ACHN (cell line): ENCODE measurements around the gene BCL11B.
A peak's percentile ranks its signal among the peaks of the same experiment; 100 is the strongest.

ENCODE experiments used
- DNase-seq: peaks from one replicate; pipeline ENCODE4 v3.0.0-alpha.2; 2015
- in situ Hi-C: cut with HindIII; loops from 2 replicates; pipeline ENCODE4 v1.10.0; 2017; ENCODE audit warnings: low sequenced_read_pairs, low pct_ligation_motif_present, low pct_unique_long_range_greater_than_20kb

BCL11B gene

DNA sequence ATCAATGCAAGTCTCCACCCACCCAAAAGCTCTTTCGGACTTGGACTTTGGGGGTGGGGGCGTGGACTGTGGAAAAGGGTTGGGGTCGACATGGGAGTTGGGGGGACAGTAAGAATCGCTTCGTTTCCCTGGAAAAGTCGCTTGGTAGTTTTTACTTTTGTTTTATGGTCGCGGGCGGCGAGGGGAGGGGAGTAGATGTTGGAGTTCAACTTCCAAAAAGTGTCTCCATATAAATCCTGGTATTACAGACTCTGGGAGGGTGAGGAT lies 568 bp upstream of the BCL11B start:
- DNase-seq = no peak
- in situ Hi-C loops = no loop called here

DNA sequence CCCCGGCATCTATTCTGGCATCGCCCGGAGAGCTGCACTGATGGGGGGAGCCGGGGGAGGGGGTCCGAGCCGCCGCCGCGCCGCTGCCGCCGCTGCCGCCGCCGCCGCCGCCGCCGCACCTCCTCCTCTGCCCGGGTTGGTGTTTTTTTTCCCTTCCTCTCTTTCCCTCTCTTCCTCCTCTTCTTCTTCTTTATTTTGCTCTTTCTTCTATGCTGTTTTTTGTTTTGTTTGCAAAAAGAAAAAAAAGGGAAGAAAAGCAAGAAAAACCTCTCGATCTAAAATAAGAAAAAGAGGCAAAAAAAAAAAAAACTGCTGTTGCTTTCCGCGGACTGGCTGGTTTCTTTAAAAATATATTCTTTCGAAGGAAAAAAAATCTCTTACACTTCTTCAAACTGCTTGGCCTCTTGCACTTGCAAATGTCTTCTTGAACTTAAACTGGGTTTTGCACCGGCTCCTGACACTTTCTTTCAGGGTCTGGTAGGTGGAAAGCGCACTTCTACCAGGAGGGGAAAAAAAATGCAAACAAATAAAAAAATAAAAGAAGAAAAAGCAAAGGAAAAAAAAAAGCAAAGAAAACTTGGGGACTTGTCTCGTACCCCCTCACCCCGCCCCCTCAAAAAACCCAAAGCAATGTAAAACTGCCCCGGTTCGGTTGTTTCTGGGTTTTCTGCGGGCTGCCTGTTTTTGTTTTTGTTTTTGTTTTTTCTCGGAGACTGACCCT lies 616 bp downstream of the BCL11B start:
- no peak for DNase-seq
- in situ Hi-C loops = no loop called here

DNA sequence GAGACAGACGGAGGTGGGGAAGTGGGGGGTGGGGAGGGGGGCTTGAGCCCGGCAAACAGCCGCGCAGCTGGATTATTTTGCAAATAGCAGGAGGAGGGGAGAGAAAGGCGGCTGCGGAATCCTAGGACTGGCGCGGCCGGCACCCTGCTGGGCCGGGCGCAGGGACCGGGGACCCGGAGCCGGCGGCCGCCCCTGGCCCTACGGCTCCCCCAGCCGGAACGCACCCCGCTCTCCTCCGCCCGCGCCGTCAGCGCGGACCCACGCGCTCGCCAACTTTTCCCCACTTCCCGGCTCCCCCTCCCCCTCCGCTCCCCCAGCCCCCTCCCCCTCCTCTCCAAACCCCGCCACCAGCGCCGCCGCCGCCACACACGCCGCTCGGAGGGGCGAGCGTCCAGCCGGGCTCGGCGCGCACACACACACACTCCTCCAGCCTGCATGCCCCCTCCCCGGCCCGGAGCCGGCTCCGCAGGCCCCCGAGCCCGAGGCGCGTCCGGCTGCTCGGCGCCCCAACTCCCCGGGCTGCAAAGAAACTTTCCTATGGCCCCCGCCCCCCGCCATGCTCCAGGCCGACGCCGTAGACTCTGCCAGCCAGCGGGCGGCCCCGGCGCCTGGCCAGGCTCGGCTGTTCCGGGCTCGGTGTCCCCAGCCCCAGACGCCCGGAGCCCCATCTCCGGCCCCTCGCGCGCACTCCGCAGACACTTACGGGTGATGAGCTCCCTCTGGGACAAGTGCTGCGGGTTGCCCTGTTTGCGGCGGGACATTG lies 1.4 kb downstream of the BCL11B start:
- in situ Hi-C loops = no loop called here
- DNase-seq = no peak

DNA sequence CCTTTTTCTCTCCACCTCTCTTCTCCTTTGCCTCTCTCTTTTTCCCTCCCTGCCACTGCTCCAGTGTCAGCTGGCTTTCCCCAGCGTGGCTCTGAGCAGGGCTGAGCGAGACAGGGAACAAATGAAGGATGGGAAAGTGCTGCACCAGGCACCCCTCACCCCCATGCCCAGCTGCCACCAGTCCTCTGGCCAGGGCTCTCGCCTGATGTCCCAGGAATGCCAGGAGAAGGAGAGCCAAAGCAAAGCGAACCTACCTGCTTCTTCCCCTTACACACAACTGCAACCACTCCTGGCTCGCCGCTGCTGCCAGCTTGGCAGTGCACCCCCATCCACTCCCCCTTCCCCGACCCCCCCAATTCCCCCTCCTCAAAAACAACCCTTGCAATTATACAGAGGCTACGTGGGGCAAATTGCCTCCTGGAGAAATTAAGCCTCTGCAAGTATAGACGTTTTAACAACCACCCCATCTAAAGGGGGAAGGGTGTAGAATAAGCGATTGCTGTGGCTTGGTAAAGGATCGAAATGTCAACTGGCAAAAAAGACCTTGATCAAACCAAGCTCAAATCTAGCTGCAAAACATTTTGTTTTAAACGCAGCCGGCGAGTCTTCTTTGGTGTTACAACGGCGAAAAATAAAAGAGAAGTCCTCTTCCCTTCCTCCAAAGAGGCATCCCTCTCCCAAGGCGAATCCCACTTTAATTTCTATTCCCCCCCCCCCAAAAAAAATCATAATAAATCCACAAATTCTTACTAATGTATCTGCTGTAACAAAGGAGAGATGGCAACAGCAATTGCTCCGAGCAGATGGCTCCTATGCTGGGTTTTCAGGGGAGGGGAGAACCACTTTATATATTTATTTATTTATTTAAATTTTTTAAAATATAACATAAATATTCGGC lies 2.9 kb downstream of the BCL11B start:
- in situ Hi-C loops = no loop called here
- DNase-seq = no peak

DNA sequence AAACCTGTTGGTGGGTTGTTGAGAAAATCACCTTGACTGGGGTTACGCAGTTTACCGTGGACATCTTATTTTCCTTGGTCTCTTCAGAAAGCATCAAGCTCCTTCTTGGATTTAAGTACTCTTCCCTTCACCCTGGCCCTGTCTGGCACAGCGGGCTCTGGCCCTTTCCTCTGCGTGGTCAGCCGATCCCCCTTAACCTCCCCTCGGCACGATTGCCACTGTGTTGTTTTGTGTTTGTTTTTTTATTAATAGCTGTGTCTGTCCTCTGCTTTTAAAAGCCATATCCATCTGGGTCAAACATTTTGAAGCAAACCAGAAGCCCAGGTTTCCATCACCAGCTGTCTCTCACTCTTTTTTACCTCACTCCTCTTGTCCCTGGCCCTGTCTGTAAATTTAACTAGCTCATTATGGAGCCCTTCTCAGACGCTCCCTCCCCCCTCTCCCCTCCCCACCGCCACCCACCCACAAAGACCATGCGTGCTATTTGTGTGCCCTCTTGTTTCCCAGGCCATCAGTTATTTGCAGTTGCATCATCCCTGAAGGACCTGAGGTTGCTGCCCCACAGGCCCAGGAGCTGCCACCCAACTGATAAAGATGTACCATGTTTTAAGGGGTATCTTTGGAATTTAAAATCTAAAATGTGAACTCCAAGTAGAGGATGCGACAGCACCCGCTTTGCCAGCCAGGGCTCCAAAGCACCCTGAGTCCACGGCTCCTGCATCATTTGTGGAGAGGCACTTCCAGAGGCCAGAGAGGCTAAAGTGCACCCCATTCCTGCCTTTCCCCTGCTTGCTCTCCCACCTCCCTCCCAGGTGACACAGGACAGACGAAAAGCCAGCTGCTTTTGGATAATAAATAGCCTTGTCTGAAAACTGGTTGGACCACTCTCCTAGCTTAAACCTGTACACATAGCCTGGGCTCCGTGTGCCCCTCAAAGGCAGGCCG lies 3.9 kb downstream of the BCL11B start:
- DNase-seq = no peak
- in situ Hi-C loops = no loop called here

DNA sequence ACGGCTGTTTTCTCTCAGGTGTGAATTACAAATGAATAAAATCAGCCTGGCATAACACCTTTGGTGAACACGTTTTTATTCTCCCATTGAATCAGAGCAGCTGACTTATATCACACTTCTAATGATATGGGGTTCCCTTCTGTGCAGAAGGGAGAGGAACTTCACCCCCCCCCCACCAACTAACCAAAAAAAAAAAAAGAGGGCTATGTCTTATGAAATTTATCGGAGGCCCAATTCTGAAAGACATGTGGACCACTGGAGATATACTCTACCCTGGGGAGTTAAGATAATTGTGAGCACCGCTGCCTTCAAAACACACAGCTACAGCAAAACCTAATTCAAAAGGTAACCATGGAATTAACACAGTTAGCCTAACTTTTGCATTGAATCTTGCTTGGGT lies 4.6 kb downstream of the BCL11B start:
- in situ Hi-C loops = no loop called here
- DNase-seq = no peak

DNA sequence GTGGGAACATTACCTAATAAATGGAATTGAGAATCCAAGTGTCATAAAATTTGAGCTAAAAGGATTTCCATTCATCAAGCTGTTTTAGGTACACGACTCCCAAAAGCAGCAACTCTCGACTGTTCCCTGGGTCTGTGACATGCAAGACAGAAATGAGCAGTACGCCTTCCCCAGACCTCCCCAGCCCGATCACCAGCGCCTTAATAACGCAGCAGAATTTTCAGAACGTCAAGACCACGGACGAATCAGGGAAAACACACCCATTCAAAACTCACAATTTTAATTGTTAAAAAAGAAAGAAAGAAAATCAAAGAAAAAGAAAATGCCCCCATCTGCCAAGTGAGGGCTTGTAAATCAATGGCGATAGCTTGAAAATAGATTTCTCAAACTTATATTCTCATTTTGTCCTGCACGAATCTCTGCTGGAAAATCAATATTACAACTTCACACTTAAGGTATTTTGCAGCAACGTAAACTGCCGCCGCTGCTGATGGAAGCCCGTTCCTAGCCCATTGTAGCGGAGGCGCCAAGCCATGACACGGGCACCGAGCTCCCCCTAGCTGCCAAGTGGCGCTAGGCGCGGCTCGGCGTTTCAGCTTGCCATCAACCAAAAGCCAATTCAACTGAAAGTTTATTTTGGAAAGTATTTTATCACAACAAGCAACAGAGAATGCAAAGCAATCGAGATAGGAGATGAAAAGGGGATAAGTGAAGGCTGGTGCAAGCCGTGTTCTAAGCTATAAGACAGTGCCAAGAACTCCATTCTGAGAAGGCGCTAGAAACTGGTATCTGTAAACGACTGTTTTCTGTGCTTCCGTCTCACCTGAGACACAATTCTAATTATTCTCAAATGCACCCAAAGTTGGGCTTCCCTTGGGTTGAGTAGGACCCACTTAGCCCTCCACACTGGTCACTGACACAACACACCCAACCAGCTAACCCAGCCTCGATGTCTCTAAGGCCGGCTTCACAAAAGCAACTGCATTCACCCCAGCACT lies 5.5 kb downstream of the BCL11B start:
- DNase-seq = peak; percentile 53
- in situ Hi-C loops = no loop called here

DNA sequence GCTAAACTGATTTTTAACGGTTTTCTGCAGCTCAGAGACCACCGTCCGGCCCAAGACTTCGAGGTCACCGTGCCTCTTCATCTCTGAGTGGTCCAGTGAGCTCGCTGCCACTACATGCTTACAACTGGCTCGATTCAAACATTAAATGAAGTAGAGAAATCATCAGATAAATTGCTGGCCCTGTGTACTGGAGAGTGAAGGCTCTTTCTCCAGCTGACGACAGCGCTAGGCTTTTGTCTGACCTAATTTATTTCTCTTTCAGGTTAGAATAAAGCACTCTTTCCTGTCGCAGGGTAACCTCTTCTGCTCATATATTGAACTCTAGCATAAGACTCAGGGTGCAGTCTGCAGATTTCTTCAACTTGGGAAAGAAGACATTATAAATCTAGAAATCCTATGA lies 6.4 kb downstream of the BCL11B start:
- in situ Hi-C loops = no loop called here
- no peak for DNase-seq

DNA sequence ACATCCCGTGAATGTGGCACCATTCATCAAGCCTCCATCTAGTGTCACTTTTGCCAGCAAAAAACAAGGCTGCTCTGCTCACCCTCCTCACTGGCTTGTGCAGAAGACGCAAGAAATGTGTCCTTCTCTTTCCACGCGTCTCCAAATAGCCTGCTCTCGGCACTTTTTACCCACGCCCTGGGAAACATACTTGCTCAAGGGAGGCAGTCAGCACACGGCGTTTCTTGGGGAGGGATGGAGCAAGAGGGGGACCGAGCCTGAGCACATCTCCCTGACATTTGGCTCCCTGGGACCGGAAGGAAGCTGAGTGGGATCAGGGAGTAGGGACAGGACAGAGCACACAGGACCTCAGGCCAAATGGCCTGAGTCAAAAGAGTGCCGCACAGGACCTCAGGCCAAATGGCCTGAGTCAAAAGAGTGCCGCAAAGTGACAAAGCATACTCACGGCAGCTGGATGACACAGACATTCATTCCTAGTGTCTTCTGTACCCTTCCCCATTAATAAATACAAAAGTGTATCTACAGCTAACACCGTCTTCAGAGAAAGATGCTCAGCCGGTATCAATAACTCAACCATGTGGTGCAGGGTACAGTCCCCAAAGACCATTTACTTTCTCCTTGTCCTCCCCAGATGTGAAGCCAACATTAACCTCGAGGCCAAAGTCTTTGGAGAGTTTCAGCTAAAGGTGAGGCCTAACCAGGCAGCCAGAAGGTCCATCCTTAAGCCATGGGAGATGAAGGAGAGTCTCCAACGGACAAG lies 7.1 kb downstream of the BCL11B start:
- in situ Hi-C loops = no loop called here
- no peak for DNase-seq

DNA sequence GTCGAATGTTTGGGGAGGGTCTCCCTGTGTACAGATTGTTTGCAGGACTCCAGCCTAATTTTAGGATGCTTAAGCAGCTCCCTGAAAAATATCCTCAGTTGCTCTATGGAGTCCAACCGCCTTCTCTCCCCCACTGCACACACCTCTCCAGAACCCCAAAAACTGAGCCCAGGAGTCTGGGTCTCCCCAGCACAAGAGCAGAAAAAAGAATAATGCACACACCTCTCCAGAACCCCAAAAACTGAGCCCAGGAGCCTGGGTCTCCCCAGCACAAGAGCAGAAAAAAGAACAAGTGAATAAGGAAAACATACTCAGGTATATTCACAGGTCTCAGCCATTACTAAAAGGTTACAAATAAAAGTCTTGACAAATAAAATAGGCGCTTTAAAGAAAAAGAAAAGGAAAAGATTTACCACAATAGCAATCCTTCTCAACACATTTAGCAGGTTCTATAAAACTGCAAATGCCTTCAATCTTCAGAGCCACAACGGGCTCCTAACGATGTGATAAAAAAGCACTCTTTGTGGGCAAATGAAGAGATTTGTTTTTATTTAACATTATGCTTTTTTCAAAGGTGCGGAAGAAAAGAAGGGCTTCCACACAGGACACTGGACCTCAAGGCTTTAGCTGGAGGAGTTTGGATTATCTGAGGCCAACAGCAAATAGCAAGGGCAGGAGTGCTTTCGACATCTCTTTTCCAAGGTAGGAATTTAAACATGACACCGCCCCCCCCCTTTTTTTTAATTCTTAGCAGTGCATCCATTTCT lies 8.2 kb downstream of the BCL11B start:
- no peak for DNase-seq
- in situ Hi-C loops = no loop called here

DNA sequence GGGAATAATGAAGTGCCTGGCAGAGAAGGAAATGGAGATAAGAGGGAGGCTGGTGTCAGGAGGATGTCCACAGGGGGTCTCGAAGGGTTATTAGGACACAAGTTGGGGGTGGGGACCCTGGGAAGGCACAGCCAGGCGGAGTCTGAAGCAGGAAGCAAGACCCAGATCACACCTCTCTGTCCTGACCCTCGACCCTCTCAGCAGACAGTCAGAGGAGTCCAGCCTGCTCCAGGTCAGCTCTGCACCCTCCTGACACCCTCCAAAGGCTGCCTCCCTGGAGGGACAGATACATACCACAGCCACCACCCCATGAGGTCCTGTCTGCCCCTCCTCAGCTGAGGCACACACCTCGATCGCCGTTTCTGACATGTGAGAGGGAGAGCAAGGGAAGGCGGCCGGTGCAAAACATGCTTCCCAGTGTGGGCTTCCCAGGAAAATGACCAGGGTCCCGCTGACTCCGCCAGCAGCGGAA lies 9.0 kb downstream of the BCL11B start:
- in situ Hi-C loops = no loop called here
- DNase-seq = no peak

DNA sequence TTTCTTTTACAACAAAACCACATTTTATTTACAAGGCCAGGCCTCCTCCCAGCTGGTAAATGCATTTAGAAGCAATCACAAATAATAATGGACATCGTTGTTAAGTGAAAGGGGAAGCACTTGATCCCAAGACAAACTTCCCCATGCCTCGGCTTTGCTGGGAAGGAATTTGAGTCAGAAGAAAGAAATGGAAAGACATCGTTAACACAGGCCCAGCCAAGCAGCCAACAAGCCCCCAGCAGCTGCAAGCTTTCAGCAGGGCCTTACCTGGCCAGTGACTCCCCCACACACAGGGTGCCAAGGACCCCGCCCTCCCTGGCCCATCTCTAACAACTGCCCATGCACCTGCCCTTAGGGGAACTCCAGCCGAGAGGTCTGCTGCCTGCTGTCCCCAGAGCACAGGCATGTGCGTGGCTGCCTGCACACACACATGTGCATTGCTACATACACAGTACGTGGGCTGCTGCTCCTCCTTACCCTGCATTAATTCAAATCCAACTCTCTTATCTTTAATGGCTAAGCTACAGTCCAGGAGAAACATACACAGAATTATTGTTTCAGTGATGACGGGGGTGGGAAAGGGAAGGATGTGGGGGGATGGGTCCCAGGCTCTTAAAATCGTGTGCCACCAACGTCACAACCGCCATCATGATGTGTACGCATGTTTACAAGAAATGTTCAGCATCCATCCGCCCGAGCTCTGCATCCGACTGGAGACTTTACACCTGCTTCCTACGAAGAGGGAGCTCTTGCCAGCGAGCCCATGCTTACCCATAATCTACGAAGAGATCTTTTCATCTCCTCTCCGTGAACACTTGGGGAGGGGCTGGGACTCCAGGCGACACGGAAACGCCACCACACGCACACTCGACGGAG lies 9.8 kb downstream of the BCL11B start:
- no peak for DNase-seq
- in situ Hi-C loops = no loop called here

DNA sequence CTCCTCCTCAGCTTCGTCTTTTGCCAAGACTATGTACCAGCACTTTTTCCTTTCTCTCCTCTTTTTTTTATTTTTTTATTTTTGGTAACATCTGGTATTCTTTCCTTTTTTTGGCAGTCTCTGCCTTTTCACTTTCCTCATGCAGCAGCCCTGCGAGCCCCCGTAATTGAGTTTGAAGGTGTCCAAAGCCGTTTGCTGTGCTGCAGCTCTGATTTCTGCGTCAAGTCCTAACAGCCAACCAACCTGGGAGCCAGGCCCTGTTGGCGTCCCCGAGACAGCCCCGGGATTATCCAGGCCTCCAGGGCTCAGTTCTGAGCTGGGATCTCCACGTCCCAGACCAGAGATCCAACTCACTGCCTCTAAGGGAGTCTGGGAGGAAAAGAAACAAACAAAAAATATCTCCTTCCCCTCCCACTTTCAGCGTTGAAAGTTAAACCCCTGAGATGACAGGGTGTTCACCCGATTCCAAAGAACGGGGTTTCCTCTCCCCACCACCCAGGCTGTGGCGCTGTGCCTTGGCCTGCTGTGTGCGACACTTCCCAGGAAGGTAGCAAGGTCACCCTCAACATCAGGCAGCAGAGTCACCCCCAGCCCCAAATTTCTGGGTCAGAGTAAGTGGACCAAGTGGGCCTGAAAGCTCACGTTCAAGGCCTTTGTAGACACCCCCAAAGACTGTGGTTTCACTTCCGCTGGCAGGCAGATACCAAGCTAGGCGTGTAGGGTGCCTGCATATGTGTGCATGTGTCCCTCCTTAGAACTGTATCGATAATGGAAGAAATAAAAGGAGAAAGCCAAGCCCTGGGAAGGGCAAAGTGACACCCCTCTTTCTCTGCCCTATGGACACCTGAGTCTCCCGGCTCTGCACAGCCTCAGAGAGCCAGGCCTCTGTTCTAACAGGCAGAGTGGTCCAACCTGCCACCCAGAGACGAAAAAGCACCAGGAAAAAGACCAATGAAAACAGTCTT lies 11.1 kb downstream of the BCL11B start:
- no peak for DNase-seq
- in situ Hi-C loops = no loop called here

DNA sequence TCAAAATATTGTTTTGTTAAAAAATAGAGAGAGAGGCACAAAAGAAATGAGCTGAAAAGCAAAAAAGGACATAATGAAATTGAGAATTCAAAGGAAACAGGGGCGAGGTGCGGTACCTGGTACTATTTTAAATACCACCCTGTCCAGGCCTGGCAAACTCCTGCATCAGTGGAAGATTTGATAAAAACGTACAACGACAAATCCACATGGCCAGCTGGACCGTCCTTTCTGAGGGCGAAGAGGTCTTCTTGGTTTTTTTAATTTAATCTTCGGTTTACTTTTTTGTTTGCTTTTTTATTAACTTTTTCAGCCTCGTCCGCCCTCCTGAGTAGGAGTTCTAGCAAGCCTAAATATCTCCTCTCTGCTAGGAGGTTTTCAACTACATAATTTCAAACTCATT lies 11.9 kb downstream of the BCL11B start:
- DNase-seq = no peak
- in situ Hi-C loops = no loop called here
